GM19397 (cell line): ENCODE data around the gene KCNMA1.

ENCODE experiments used
- ATAC-seq: cut with Tn5 transposase; IDR thresholded peaks from one replicate; pipeline ENCODE4 v1.9.1; 2021; ENCODE audit warnings: mild to moderate bottlenecking, moderate library complexity; ENCODE audit not compliant: unreplicated experiment

KCNMA1 gene

GRCh38 chr10:77494756-77495541, 142.7 kb downstream of the KCNMA1 start:
- ATAC-seq = no peak

GRCh38 chr10:77494327-77494726, 143.3 kb downstream of the KCNMA1 start:
- no peak for ATAC-seq

- no peak for ATAC-seq
Observed at GRCh38 chr10:77493851-77494261, 143.8 kb downstream of the KCNMA1 start.

- no peak for ATAC-seq
Observed at GRCh38 chr10:77493239-77493806, 144.3 kb downstream of the KCNMA1 start.

GRCh38 chr10:77492368-77492994, 145.1 kb downstream of the KCNMA1 start:
- no peak for ATAC-seq

- no peak for ATAC-seq
Observed at GRCh38 chr10:77490534-77491314, 146.9 kb downstream of the KCNMA1 start.

GRCh38 chr10:77486517-77486916, 151.1 kb downstream of the KCNMA1 start:
- ATAC-seq = no peak

- no peak for ATAC-seq
Observed at GRCh38 chr10:77485847-77486246, 151.8 kb downstream of the KCNMA1 start.

GRCh38 chr10:77482072-77482471, 155.5 kb downstream of the KCNMA1 start:
- no peak for ATAC-seq

- no peak for ATAC-seq
Observed at GRCh38 chr10:77479586-77479985, 158.0 kb downstream of the KCNMA1 start.

GRCh38 chr10:77478962-77479359, 158.6 kb downstream of the KCNMA1 start:
- no peak for ATAC-seq

GRCh38 chr10:77478247-77478961, 159.2 kb downstream of the KCNMA1 start:
- no peak for ATAC-seq

GRCh38 chr10:77475522-77475921, 162.1 kb downstream of the KCNMA1 start:
- no peak for ATAC-seq

GRCh38 chr10:77474939-77475338, 162.7 kb downstream of the KCNMA1 start:
- no peak for ATAC-seq

GRCh38 chr10:77474386-77474785, 163.2 kb downstream of the KCNMA1 start:
- ATAC-seq = no peak

GRCh38 chr10:77472146-77472545, 165.5 kb downstream of the KCNMA1 start:
- no peak for ATAC-seq

GRCh38 chr10:77471069-77471536, 166.5 kb downstream of the KCNMA1 start:
- no peak for ATAC-seq

- no peak for ATAC-seq
Observed at GRCh38 chr10:77467422-77467963, 170.1 kb downstream of the KCNMA1 start.

- no peak for ATAC-seq
Observed at GRCh38 chr10:77463967-77464745, 173.5 kb downstream of the KCNMA1 start.

- no peak for ATAC-seq
Observed at GRCh38 chr10:77463499-77463898, 174.1 kb downstream of the KCNMA1 start.
